PC-3 (cell line): ENCODE data around the gene SCN9A. TPM values are rescaled to one million over a fixed set of nuclear protein-coding genes. Genes with fewer than 3 reads are reported as not detected.

Experiments
- ATAC-seq: fragments of 200-7000 bp; cut with Tn5 transposase; 2 replicates; pipeline ENCODE4 v1.9.1; 2020; ENCODE audit warnings: mild to moderate bottlenecking, moderate library complexity
- BruUV-seq: library from RNA; stranded (reverse); fragments of 400-500 nt; replicated peaks from 2 replicates; lab custom pipeline; 2021; lab: Mats Ljungman, UMichigan
- CTCF ChIA-PET: fragments of 300-600 bp; sonication (Branson Sonifier 250); formaldehyde crosslinking; loops from one replicate; lab custom pipeline; 2022; ENCODE audit warnings: antibody characterized with exemption; lab: Charles Lee
- POLR2A ChIA-PET: fragments of 300-600 bp; sonication (Branson Sonifier 250); formaldehyde crosslinking; loops from one replicate; lab custom pipeline; 2022; ENCODE audit warnings: antibody characterized with exemption; ENCODE audit not compliant: unreplicated experiment; lab: Charles Lee
- DNase-seq: peaks from one replicate; pipeline ENCODE4 v3.0.0-alpha.2; 2015
- H2AFZ ChIP-seq: fragments of 300-600 bp; sonication (generic); 2 replicates; pipeline ENCODE4 v1.6.0; 2016; ENCODE audit warnings: antibody characterized with exemption, low read length
- H3F3A ChIP-seq: fragments of 300-600 bp; sonication (generic); one replicate; pipeline ENCODE4 v1.6.0; 2017; ENCODE audit warnings: antibody characterized with exemption, low read length, control low read depth, mild to moderate bottlenecking; ENCODE audit not compliant: unreplicated experiment
- H3K27ac ChIP-seq: fragments of 300-600 bp; sonication (generic); 2 replicates; pipeline ENCODE4 v1.5.1; 2016; ENCODE audit warnings: mild to moderate bottlenecking, low read length
- H3K27me3 ChIP-seq: fragments of 300-600 bp; sonication (generic); 2 replicates; pipeline ENCODE4 v1.6.1; 2016; ENCODE audit warnings: low read length, mixed read lengths
- H3K36me3 ChIP-seq: fragments of 300-600 bp; sonication (generic); 2 replicates; pipeline ENCODE4 v1.6.1; 2016; ENCODE audit warnings: low read depth, mixed run types, low read length, mixed read lengths
- H3K4me1 ChIP-seq: fragments of 300-600 bp; sonication (generic); 2 replicates; pipeline ENCODE4 v1.5.1; 2016; ENCODE audit warnings: low read length; ENCODE audit not compliant: insufficient read depth
- H3K4me2 ChIP-seq: fragments of 300-600 bp; sonication (generic); 2 replicates; pipeline ENCODE4 v1.6.0; 2016; ENCODE audit warnings: low read length
- H3K4me3 ChIP-seq: fragments of 300-600 bp; sonication (generic); 2 replicates; pipeline ENCODE4 v1.5.1; 2016; ENCODE audit warnings: mild to moderate bottlenecking, low read length, mixed read lengths
- H3K79me2 ChIP-seq: fragments of 300-600 bp; sonication (generic); 2 replicates; pipeline ENCODE4 v1.6.1; 2017; ENCODE audit warnings: low read length, mixed read lengths
- H3K9ac ChIP-seq: fragments of 300-600 bp; sonication (generic); 2 replicates; pipeline ENCODE4 v1.6.0; 2016; ENCODE audit warnings: mild to moderate bottlenecking, low read length
- H3K9me2 ChIP-seq: fragments of 300-600 bp; sonication (generic); replicated peaks from 2 replicates; pipeline ENCODE4 v1.6.1; 2016; ENCODE audit warnings: mixed run types, low read length, mixed read lengths
- H3K9me3 ChIP-seq: fragments of 300-600 bp; sonication (generic); 2 replicates; pipeline ENCODE4 v1.6.1; 2016; ENCODE audit warnings: low read length, mixed read lengths
- H4K20me1 ChIP-seq: fragments of 300-600 bp; sonication (generic); 2 replicates; pipeline ENCODE4 v1.6.1; 2016; ENCODE audit warnings: low read length, mixed read lengths
- CTCF ChIP-seq: fragments of 300-600 bp; sonication (generic); conservative IDR thresholded peaks from 2 replicates; pipeline ENCODE4 v1.5.1; 2017; ENCODE audit warnings: antibody characterized with exemption, low read depth, mild to moderate bottlenecking, low read length
- EZH2 ChIP-seq: fragments of 300-600 bp; sonication (generic); IDR thresholded peaks from one replicate; pipeline ENCODE4 v1.6.1; 2017; ENCODE audit warnings: antibody characterized with exemption, mild to moderate bottlenecking, low read length; ENCODE audit not compliant: unreplicated experiment
- EZH2phosphoT487 ChIP-seq: fragments of 300-600 bp; sonication (generic); IDR thresholded peaks from 2 replicates; pipeline ENCODE4 v1.6.1; 2018; ENCODE audit warnings: mild to moderate bottlenecking, antibody characterized with exemption, low read length, borderline replicate concordance
- intact Hi-C: fragments of 100-400 bp; cut with micrococcal nuclease; formaldehyde crosslinking; loops from 2 replicates; pipeline ENCODE4 v1.9.0; 2023
- total RNA-seq: library from RNA; depleted of rRNA; stranded (reverse); fragments of >200 nt; gene quantifications from 2 replicates; pipeline ENCODE4 v1.2.3, GENCODE V29; 2014

SCN9A gene
- total RNA-seq, 1 experiment from 2014 or later = 7.0 TPM

- no peaks in the 10 kb centered on the region for H3K9me3 ChIP-seq
- no peak for ATAC-seq
- no TSS peak for BruUV-seq
- DNase-seq = no peak
- H3K9me2 ChIP-seq = no peaks in the 10 kb centered on the region
- H4K20me1 ChIP-seq = no peaks in the 10 kb centered on the region
- TF ChIP-seq CTCF = no peak
- no peak for TF ChIP-seq EZH2phosphoT487
- no peak for TF ChIP-seq EZH2
- H2AFZ ChIP-seq = no peak overlapping the region
- peaks cover 7% of the 10 kb centered on the region; the same call in 1 of the 2 replicates for H3K27me3 ChIP-seq
- POLR2A ChIA-PET = no interaction called here
- intact Hi-C loops = no loop called here
- H3K27ac ChIP-seq = no peak overlapping the region
- H3K9ac ChIP-seq = no peak overlapping the region
- peaks cover under 1% of the 10 kb centered on the region; the same call in 1 of the 2 replicates for H3K4me1 ChIP-seq
- H3F3A ChIP-seq = no peaks in the 10 kb centered on the region
- H3K4me3 ChIP-seq = no peak overlapping the region
- CTCF ChIA-PET = no interaction called here
- no peaks in the 10 kb centered on the region for H3K79me2 ChIP-seq
- H3K36me3 ChIP-seq = no peaks in the 10 kb centered on the region
- no peak overlapping the region for H3K4me2 ChIP-seq
These were observed 29.8 kb upstream of the SCN9A start for GRCh38 chr2:166405569-166405926.

- Histone ChIP-seq H3K4me3 (no peak overlapping the region), H3K36me3 (no peaks in the 10 kb centered on the region), H3F3A (no peaks in the 10 kb centered on the region), H3K9me2 (no peaks in the 10 kb centered on the region), H3K4me2 (no peak overlapping the region), H2AFZ (no peak overlapping the region), H3K27ac (no peak overlapping the region), H3K9ac (no peak overlapping the region), H3K9me3 (no peaks in the 10 kb centered on the region), H3K4me1 (no peaks in the 10 kb centered on the region), H3K79me2 (no peaks in the 10 kb centered on the region), H4K20me1 (no peaks in the 10 kb centered on the region), H3K27me3 (peaks cover 7% of the 10 kb centered on the region; the same call in 1 of the 2 replicates)
- no TSS peak for BruUV-seq
- ChIA-PET POLR2A (no interaction called here), CTCF (interaction anchor here (0.6 kb wide), 1 partner anchor 277 kb away, joined by 5 read pairs; the partner anchor contains the start of gene SCN1A)
- ATAC-seq (no peak), DNase-seq (no peak)
- intact Hi-C loops = no loop called here
- TF ChIP-seq CTCF (no peak), EZH2phosphoT487 (no peak), EZH2 (no peak)
These were observed 29.3 kb upstream of the SCN9A start for GRCh38 chr2:166404831-166405568.

GRCh38 chr2:166394245-166394644, 18.5 kb upstream of the SCN9A start:
- intact Hi-C loops = no loop called here
- Histone ChIP-seq H3K36me3 (no peaks in the 10 kb centered on the region), H3K79me2 (no peaks in the 10 kb centered on the region), H2AFZ (no peak overlapping the region), H3K27me3 (no peaks in the 10 kb centered on the region), H3K9me3 (no peaks in the 10 kb centered on the region), H3K9me2 (no peaks in the 10 kb centered on the region), H3K27ac (no peak overlapping the region), H3K4me3 (no peak overlapping the region), H4K20me1 (no peaks in the 10 kb centered on the region), H3K9ac (no peak overlapping the region), H3K4me2 (no peak overlapping the region), H3K4me1 (no peaks in the 10 kb centered on the region), H3F3A (no peaks in the 10 kb centered on the region)
- ChIA-PET CTCF (no interaction called here), POLR2A (interaction anchor here (0.6 kb wide), 1 partner anchor 600 kb away, joined by 3 read pairs; the partner anchor contains the start of gene GALNT3)
- ATAC-seq (no peak), DNase-seq (no peak)
- BruUV-seq = no TSS peak
- TF ChIP-seq EZH2phosphoT487 (no peak), EZH2 (no peak), CTCF (no peak)
